CD1c-positive myeloid dendritic cell (primary cell): Measurements from ENCODE around the gene MKKS.

ENCODE experiments used
- DNase-seq: peaks from one replicate; pipeline ENCODE4 v3.0.0-alpha.2; 2016; ENCODE audit errors: extremely low spot score

The MKKS gene

GRCh38 chr20:10433623-10434466, at the start of gene MKKS:
Gene MKKS (minus strand): TSS chr20:10434222. CDS start chr20:10413514, 20,708 bp downstream.
- DNase-seq, result peak; percentile 94

- no peak for DNase-seq
These were observed 49.7 kb upstream of the MKKS start for GRCh38 chr20:10483691-10484090.

- no peak for DNase-seq
These were observed 47.7 kb upstream of the MKKS start for GRCh38 chr20:10481676-10482075.

DNA sequence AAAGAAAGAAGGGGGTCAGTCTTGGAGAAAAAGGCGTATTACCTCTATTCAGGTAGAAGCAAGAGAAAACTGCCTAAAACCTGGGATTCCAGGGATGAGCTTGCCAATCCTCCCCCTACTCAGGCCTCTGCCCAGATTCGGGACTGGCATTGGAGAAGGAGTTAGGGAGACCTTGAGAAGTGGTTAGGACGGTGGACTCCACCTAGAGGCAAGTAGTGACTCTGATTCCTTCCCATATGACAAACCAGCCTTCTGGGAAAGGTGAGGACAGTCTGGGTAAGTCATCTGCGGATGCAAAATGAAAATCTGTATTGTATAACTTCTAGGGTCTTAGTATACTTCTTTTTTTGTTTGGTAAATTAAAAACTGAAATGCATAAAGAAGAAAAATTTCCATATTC, 44.9 kb upstream of the MKKS start:
- DNase-seq, result no peak

- no peak for DNase-seq
These were observed 44.2 kb upstream of the MKKS start for GRCh38 chr20:10478205-10478604.

- peak; percentile 91 for DNase-seq
These were observed 42.3 kb upstream of the MKKS start for GRCh38 chr20:10476319-10476724.

GRCh38 chr20:10475225-10475624, 41.2 kb upstream of the MKKS start:
- DNase-seq, result peak; percentile 89

GRCh38 chr20:10474606-10475184, 40.7 kb upstream of the MKKS start:
- DNase-seq, result peak; percentile 53

GRCh38 chr20:10472871-10473270, 38.8 kb upstream of the MKKS start:
- DNase-seq, result no peak

GRCh38 chr20:10470276-10470675, 36.3 kb upstream of the MKKS start:
- DNase-seq, result peak; percentile 54

DNA sequence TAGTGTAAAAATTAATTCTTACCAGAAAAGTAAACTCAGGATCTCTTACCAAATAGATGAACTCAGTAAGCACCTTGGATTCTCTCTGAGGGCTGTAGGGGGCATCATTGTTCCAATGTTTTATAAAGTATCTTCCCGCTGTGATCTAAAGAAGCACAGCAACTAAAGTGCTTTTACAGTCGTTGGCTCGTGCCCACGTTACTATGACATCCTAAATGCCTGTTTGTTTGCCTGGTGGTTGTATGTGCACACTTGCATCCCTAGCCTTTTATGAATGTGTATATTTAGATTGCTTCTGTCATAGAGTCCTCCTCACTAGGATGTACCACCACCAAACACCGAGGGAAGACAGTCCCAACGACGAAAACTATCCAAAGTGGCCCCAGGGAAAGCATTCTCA, 35.6 kb upstream of the MKKS start:
- peak; percentile 74 for DNase-seq

DNA sequence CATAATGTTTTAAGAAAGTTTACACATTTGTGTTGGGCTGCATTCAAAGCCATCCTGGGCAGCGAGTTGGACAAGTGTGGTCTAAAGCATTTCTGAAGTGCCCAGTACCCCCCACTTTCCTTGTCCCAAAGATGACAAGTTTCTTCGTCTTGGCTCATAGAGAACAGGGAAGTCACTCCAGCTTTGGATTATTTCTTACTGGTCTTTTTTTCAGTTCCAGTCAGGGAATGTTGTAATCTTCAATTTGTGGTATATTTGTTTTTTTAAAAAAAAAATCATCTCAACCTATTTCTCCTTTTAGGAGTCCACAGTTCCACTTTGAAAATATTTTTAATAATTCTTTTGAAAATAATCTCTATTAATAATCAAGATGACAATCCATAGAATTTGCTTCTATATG, 35.0 kb upstream of the MKKS start:
- DNase-seq, result peak; percentile 79

GRCh38 chr20:10468340-10468845, 34.4 kb upstream of the MKKS start:
- no peak for DNase-seq

DNA sequence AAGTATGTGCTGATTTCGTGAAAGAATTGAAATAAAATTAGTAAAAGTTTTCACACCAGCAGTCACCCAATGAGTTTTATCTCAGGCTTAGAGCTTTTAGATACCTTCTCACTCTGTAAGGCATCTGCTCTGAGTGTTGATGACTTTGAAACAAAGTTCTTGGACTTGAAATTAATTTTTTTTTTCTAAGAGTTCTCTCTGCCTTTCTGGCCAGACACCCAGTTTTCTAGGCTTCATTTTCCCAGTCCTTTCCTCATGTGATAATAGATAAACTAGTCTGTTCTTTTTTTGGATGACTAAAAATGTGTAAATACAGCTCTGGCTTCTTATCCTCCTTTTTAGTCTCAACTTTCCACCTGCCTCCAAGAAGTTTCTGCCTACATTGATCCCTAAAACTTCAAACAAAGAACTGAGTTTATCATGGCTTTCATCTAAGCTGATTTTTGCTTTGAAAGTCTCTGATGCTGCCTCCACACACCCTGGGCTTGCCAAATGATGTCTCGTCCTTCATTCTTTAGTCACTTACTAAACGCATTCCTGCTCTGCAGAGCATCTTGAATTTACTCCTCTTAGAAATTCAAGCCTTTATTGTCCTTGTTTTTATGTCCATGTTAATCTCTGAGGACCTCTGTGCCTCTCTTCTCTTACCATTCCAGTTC, 33.8 kb upstream of the MKKS start:
- no peak for DNase-seq

DNA sequence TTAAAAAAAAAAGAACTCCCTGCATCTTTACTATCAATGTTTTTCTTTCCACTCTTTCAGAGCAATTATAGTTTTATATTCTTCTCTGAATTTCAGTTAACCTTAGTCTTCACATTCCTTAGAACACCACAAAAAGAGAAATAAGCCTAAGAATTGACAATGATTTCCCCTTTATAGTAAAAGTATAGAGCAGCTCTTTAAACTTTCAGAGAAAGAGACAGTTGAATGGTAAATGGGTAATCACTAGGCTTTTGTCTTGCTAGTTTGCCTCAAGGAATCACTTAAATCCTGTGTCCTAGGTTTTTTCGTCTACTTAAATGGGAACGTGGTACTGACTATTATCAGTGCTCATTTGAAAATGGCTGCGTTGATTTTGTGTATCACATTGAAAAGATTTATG, 32.8 kb upstream of the MKKS start:
- no peak for DNase-seq

GRCh38 chr20:10466325-10466724, 32.3 kb upstream of the MKKS start:
- no peak for DNase-seq

DNA sequence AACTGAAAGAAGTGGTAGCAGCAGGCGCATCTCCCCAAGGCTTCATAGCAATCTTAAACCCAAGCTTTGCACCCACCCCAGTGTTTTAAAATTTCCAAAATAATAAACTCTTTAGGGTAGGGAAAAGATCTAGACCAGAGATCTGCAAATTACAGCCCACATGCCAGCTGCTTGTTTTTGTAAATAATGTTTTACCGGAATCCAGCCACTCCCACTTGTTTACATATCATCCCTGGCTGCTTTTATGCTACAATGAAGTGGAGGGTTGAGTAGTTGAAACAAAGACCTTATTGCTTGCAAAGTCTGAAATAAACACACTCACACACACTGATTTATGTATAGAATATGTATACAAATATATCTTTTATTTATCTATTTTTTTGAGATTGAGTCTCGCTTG, 31.1 kb upstream of the MKKS start:
- DNase-seq, result no peak

DNA sequence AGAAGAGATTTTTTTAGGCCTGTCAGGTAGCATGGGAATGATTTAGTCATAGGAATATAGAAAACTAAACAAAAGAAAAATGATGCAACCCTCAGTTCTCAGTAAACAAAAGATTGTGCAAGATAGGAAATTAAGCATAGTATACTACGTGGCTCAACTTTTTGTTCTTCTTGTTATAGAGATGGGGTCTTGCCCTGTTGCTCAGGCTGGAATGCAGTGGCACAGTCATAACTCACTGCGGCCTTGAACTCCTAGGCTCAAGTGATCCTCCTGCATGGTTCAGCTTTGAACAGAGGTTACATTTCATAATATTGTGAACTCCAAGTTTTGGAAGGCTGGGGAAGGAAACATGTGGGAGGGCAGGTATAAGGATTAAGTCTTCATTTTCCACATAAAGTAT, 29.6 kb upstream of the MKKS start:
- DNase-seq, result peak; percentile 30

- DNase-seq, result no peak
These were observed 28.5 kb upstream of the MKKS start for GRCh38 chr20:10462516-10462915.

GRCh38 chr20:10461495-10461894, 27.5 kb upstream of the MKKS start:
- DNase-seq, result no peak

DNA sequence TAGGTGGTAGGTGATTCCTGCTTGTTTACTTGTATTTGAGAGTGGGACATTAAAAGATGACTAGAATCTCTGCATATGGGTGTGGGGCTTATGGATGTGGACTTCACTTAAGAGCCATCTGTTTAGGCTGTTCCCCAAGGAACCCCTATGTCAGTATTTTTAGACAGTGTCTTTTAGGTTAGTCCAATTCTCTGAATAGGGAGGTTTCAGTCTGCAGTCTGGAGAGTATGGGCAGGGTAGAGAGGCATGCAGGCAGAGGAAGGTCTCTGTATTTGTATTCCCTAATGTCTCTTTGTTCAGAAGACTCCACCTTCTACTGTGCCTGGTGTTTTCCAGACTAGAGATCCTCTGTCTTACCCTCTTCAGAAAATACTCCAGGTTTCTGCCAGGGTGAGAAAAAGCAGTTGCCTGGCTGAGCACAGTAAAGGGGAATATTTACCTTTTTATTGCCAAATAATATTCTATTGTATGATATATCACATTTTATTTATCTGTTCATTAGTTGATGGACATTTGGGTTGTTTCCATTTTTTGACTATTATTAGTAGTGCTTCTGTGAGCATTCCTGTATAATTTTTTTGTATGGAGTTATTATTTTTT, 20.2 kb upstream of the MKKS start:
- DNase-seq, result no peak

GRCh38 chr20:10453241-10453640, 19.2 kb upstream of the MKKS start:
- peak; percentile 84 for DNase-seq
